Non-pigmented ciliary epithelial cell (primary cell): ENCODE measurements around the gene BRINP1.
"Not testable (repeated sequence)": the region's sequence is repeated elsewhere in the genome, so short reads cannot be mapped to it uniquely, and the experiment has no call there.

Source experiments
- DNase-seq: peaks from one replicate; pipeline ENCODE4 v3.0.0-alpha.2; 2010; ENCODE audit warnings: low read depth

BRINP1 gene

GRCh38 chr9:119185298-119185697, 183.9 kb downstream of the BRINP1 start:
- DNase-seq, result no peak

DNA sequence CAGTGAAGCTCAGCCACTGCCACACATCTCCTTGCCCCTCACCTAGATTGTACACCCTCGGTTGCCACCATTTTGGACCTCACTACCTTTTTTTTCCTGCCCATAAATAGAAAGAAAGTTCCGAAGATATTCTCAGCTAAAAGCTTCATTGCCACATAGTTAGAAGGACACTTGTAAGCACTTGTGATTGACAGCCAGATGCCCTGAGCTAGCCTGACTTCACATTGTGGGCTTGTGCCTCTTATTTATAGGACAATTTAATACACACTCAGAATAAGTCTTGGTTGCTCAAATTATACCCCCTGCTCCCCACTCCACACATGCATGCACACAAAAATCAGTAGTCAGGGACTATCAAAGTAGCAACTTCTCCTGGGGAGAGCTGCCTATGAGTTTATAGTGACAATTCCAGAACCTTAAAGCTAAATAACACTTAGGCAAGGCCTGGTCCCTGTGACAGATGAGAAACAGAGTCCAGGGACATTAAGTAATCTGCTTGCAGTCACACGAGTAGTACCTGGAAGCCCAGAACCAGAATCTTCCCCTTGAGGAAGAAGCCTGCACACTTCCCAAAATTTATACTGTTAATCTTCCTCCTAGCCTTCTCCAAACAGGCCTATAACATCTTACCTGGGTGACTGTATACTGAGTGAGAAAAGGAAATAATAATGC, 184.8 kb downstream of the BRINP1 start:
- no peak for DNase-seq

DNA sequence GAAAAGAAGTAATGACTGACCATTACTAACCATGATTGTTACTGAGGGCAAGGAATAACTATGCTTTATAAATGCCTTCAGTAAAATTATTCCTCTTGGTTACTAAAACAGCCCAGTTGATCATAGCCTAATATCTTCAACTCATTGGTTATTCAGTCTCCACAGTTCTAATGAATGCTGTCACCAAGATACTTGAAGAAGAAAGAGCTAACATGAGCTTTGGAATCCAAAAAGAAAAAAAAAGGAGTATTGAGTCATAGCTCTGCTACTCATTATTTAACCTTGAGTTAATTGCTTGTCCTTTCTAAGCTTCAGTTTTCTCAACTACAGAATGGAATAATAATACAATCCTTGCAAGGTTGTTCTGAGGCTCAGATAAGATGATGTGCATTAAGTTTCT, 187.7 kb downstream of the BRINP1 start:
- no peak for DNase-seq

DNA sequence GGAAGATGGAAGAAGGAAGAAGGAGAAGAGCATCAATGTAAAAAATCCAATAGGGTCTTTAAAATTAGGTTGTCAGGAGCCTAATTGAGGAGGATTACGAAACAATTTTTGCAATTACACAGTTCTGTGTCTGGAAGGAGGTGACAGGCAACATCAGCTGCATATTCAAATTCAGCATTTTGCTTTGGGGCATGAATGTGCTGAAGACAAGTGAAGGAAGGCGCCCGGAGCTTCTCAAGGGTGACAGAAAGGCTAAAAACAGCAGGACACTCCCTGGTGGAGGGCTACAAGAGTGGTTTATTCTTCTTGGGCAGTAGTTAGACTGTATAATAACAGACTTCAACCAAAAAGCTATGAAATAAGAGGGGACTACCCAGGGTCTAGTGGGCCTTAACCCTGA, 188.3 kb downstream of the BRINP1 start:
- DNase-seq, result no peak

GRCh38 chr9:119179701-119180100, 189.5 kb downstream of the BRINP1 start:
- no peak for DNase-seq

- no peak for DNase-seq
Measured at GRCh38 chr9:119177196-119177595, 192.0 kb downstream of the BRINP1 start.

DNA sequence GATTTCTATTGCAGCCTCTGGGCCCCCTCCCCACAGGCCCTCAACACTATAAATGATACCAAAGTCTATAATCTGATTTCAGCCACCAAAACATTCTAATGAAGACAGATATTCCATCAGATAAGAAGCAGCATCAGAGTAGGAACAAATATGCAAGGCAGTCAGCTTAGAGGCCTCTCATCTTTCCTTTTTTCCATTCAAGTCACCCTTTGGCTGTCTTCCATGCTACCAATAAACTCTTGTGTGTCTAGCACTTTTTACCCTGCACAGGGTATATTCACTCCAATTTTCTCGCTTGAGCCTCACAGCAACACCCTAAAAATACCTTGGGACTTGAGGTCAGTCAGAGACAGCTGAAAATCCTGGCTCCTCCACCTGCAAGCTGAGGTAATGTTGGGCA, 193.7 kb downstream of the BRINP1 start:
- DNase-seq, result no peak

DNA sequence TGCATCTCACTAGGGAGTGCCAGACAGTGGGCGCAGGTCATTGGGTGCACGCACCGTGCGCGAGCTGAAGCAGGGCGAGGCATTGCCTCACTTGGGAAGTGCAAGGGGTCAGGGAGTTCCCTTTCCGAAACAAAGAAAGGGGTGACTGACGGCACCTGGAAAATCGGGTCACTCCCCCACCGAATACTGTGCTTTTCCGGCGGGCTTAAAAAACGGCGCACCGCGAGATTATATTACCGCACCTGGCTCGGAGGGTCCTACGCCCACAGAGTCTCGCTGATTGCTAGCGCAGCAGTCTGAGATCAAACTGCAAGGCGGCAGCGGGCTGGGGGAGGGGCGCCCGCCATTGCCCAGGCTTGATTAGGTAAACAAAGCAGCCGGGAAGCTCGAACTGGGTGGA, 200.0 kb downstream of the BRINP1 start:
- not testable (repeated sequence) for DNase-seq

DNA sequence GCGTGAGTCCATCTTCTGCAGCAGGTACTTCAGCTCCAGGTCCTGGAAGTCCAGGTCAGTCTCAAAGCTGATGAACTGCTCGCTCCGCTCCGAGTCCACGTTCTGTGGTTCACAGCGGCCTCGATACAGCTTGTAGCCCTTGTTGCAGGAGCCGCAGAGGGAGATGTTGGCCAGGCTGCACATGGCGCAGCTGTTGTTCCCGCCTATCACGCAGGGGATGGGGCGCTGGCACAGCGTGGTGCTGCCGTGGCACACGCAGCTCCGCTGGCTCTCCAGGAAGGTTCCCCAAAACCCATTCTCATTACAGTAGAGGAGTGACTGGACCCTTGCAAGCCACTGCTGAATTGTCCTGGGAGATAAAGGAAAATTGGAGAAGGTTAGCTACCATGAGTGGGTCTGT, 201.4 kb downstream of the BRINP1 start:
- no peak for DNase-seq

DNA sequence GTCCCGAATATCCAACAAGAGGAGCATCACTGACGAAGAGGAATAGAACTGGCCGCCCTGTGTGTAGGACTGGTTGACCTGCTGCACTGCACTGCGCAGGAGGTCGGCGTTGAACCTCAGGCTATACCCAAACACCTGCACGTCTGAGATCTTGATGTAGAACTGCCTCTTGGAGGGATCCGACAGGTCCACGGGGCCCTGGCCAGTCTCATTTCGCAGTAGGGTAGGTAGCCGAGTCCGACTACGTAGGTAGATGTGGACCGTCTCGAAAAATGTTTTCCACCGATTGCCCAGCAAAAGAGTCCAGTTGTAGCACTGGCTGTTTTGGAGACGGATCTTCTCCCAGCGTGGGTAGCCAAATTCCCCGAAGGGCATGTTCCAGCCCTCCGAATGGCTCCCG, 202.0 kb downstream of the BRINP1 start:
- no peak for DNase-seq

- DNase-seq, result no peak
Measured at GRCh38 chr9:119166096-119166495, 203.1 kb downstream of the BRINP1 start.

- no peak for DNase-seq
Measured at GRCh38 chr9:119165131-119165530, 204.1 kb downstream of the BRINP1 start.

- no peak for DNase-seq
Measured at GRCh38 chr9:119164716-119165115, 204.5 kb downstream of the BRINP1 start.

DNA sequence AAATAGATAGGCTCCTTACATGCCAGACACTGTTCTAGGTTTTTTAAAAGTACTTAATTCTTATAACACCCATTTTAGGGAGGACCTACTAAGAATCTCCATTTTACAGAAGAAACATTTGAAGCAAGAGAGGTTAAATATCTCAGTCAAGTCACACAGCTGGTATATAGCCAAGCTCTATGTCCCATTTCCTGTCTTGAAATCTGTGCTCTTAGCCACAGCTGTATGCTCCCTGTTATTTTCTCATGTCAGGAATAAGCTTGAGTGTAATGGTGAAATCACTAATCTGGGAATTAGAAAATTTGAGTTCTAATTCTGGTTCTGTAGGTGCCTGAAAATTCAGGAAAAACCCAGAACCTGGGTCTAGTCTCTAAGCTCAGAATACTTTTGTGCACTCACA, 208.7 kb downstream of the BRINP1 start:
- DNase-seq, result no peak

- DNase-seq, result no peak
Measured at GRCh38 chr9:119159386-119159785, 209.8 kb downstream of the BRINP1 start.

GRCh38 chr9:119157196-119157595, 212.0 kb downstream of the BRINP1 start:
- DNase-seq, result no peak

GRCh38 chr9:119156354-119156753, 212.9 kb downstream of the BRINP1 start:
- DNase-seq, result no peak

- no peak for DNase-seq
Measured at GRCh38 chr9:119154527-119154926, 214.7 kb downstream of the BRINP1 start.

GRCh38 chr9:119153402-119153801, 215.8 kb downstream of the BRINP1 start:
- no peak for DNase-seq

- no peak for DNase-seq
Measured at GRCh38 chr9:119148855-119149254, 220.4 kb downstream of the BRINP1 start.

- no peak for DNase-seq
Measured at GRCh38 chr9:119137479-119137878, 231.8 kb downstream of the BRINP1 start.

GRCh38 chr9:119126040-119126439, 243.2 kb downstream of the BRINP1 start:
- DNase-seq, result no peak

- no peak for DNase-seq
Measured at GRCh38 chr9:119121899-119122298, 247.3 kb downstream of the BRINP1 start.

- no peak for DNase-seq
Measured at GRCh38 chr9:119117409-119117808, 251.8 kb downstream of the BRINP1 start.
